HG03066 (cell line): ENCODE data around the gene RMND1.

Experiments
- ATAC-seq: cut with Tn5 transposase; IDR thresholded peaks from one replicate; pipeline ENCODE4 v1.9.1; 2021; ENCODE audit warnings: low read depth; ENCODE audit not compliant: unreplicated experiment

The RMND1 gene, protein sequence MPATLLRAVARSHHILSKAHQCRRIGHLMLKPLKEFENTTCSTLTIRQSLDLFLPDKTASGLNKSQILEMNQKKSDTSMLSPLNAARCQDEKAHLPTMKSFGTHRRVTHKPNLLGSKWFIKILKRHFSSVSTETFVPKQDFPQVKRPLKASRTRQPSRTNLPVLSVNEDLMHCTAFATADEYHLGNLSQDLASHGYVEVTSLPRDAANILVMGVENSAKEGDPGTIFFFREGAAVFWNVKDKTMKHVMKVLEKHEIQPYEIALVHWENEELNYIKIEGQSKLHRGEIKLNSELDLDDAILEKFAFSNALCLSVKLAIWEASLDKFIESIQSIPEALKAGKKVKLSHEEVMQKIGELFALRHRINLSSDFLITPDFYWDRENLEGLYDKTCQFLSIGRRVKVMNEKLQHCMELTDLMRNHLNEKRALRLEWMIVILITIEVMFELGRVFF

GRCh38 chr6:151451950-151452749 is at the start of gene RMND1:
RMND1 (minus strand) TSS chr6:151452126; CDS start chr6:151445811, 6,315 bp downstream.
- ATAC-seq, result peak; percentile 95

- no peak for ATAC-seq
Observed at GRCh38 chr6:151499551-151499950, 47.6 kb upstream of the RMND1 start.

GRCh38 chr6:151498327-151498726 is 46.4 kb upstream of the RMND1 start:
- no peak for ATAC-seq

- ATAC-seq, result no peak
Observed at GRCh38 chr6:151497905-151498304, 46.0 kb upstream of the RMND1 start.

GRCh38 chr6:151495380-151495779 is 43.5 kb upstream of the RMND1 start:
- no peak for ATAC-seq

- ATAC-seq, result no peak
Observed at GRCh38 chr6:151494936-151495320, 43.0 kb upstream of the RMND1 start.

- ATAC-seq, result no peak
Observed at GRCh38 chr6:151494235-151494935, 42.5 kb upstream of the RMND1 start.

DNA sequence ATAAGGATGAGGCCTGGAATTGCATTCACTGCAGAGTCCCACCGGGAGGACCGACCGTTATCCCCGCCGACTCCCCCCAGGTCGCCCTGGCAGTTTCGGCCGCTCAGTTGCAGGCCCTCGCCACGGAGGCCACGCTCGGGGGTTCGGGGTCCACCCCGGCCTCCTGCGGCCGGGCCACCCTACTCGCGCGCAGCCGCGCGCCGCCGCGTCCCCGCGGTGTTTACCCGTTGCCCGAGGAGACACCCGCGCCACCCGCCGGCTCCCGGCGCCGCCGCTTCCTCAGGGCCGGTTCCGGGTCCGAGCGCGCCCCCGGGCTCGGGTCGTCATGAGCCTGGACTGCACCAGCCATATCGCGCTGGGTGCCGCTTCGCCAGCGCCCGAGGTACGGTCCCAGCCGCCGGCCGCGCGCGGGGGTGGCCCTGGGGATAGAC is 41.9 kb upstream of the RMND1 start, which contains the start of gene CCDC170:
CCDC170 (plus strand) TSS at position 214 of the 431 bp plus-strand sequence; CDS start at position 326, 112 bp downstream.
- no peak for ATAC-seq

DNA sequence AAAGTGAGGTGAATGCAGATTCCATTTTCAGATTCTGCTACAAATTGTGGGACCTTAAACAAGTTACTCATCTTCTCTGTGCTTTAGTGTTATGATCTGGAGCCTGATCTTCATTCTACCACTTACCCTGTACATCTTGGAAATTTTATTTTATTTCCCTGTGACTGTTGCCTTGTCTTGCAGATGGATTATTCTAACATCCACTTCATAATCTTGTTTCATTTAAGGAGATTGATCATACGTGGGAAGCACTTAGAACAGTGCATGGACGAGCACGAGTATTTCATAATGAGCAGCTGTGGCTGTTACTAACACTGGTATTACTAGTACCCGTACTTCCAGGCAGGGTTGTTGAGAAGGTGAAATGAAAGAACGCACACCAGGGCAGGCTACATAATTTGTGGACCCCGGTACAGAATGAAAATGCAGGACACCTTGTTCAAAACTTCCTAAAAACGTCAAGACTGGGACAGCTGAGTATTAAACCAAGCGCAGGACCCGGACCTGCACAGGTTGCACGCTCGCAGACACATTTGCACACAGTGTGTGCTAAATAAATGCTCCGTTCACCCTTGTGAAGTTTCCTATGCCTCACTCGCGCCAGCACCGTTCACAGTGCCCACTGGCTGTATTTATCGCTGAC is 41.4 kb upstream of the RMND1 start:
- no peak for ATAC-seq

DNA sequence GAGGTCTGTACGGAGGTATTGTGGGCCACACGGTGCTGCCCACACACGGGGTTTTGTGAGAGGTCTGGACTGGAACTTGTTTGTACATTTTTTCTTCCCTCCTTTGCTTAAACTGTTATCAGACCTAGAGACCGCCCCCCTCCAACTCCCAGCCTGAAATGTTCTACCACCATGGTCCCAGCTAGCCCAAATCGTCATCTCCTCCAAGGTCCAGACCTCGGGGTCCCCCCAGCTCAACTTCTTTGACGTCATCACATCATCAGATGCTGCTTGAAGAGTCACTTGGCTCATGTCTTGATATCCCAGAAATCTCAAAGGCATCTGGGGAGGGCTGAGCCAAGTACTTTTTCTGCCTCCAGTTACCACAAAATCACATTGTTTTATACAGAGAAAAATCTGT is 39.1 kb upstream of the RMND1 start:
- ATAC-seq, result no peak

GRCh38 chr6:151488226-151488625 is 36.3 kb upstream of the RMND1 start:
- ATAC-seq, result no peak

GRCh38 chr6:151483994-151484393 is 32.1 kb upstream of the RMND1 start:
- ATAC-seq, result no peak

DNA sequence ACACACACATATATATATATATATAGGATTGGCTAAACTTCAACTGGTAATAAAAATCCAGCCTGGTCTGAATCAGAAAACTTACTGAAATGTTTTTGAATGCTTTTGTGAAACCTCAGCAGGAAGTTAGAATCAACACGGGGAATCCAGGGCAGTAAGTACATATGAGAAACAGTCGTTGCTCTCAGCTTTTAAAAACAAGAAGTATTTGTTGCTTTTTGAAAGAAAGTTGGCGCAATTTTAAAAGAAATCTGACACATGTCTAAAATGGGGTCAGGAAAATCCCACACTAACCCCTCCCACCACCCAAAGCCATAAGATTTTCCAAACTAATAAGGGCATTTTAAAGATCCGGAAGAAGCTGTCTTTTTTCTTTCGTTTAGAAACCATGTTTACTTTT is 30.4 kb upstream of the RMND1 start:
- ATAC-seq, result no peak

- ATAC-seq, result no peak
Observed at GRCh38 chr6:151481786-151482185, 29.9 kb upstream of the RMND1 start.

- ATAC-seq, result no peak
Observed at GRCh38 chr6:151478670-151479069, 26.7 kb upstream of the RMND1 start.

DNA sequence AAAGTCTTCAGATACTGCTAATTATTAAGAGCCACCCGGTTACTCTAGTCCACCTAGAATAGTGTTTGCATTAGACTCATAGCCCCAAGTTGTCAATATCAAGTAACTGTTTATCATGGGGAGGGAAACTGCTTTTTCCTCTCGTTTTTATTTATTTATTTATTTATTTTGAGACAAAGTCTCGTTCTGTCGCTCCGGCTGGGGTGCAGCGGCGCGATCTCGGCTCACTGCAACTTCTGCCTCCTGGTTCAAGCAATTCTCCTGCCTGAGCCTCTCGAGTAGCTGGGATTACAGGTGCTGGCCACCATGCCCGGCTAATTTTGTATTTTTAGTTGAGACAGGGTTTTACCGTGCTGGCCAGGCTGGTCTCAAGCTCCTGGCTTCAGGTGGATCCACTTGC is 25.8 kb upstream of the RMND1 start:
- no peak for ATAC-seq

DNA sequence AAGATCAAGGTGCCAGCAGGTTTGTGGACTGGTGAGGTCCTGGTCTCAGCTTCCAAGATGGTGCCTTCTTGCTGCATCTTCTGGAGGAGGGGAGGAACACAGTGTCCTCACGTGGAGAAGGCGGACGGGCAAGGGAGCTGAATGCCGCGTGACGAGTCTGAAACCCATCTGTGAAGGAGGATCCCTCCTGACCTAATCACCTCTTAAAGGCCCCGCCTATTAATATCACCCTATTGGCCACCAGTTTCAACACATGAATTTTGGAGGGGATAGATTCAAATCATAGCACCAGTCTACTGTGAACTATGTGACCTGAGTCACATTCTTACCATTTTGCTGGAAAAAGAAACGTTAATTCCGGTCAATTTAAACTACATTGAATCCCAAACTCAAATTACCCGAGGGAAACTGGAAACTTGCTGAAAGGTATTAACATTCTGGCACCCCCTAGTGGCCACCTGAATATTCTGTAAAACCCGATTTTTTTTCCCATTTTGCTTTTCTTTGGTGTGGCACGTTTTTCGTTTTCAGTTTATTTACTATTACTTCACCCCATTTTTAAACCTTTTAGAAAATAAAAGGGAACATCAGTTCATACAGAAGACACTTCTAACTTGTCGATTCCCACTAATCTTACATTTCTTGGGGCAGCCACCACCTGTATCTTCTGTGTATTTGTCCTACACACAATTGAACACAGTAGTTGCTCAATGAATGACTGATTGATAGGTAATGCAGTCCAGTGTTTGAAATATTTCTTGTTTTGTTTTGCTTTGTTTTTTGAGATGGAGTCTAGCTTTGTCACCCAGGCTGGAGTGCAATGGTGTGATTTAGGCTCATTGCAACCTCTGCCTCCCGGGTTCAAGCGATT is 24.0 kb upstream of the RMND1 start:
- ATAC-seq, result peak; percentile 55

DNA sequence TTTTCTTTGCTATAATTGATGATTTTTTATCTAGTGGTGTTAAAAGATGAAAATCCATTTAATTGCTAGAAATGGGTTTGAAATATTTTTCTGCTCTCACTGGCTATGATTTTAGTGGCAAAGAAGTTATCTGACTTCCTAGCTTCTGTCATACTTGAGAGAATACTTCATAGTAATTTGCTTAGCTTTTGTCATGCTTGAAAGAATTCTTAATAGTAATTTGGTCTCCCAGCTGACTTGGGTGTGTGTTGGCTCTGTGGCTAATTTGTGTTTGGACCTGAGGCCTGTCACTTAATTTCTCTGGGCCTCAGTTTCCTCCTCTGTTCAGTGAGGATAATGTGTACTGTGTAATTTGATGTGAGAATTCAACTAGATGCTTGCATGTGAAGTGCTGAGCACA is 12.8 kb upstream of the RMND1 start:
- no peak for ATAC-seq

GRCh38 chr6:151461673-151462072 is 9.7 kb upstream of the RMND1 start:
- no peak for ATAC-seq
